H4 (cell line): ENCODE results near the gene ACSM2B. TPM values are rescaled to one million over a fixed set of nuclear protein-coding genes. Genes with fewer than 3 reads are reported as not detected.
"Not testable (repeated sequence)": the region's sequence is repeated elsewhere in the genome, so short reads cannot be mapped to it uniquely, and the experiment has no call there.

ENCODE experiments used
- DNase-seq: peaks from one replicate; pipeline ENCODE4 v3.0.0-alpha.2; 2015; ENCODE audit warnings: low spot score
- total RNA-seq: library from RNA; depleted of rRNA; stranded (reverse); fragments of >200 nt; shearing (Covaris generic); gene quantifications from 2 replicates; pipeline ENCODE4 v1.2.3, GENCODE V29; 2014

The ACSM2B gene
- total RNA-seq, 1 experiment from 2014 or later: not detected

- not testable (repeated sequence) for DNase-seq
Measured at GRCh38 chr16:20595694-20596093, 19.5 kb upstream of the ACSM2B start.

- not testable (repeated sequence) for DNase-seq
Measured at GRCh38 chr16:20595068-20595467, 18.9 kb upstream of the ACSM2B start.

GRCh38 chr16:20592780-20593179, 16.6 kb upstream of the ACSM2B start:
- not testable (repeated sequence) for DNase-seq

GRCh38 chr16:20589486-20589885, 13.3 kb upstream of the ACSM2B start:
- not testable (repeated sequence) for DNase-seq

- not testable (repeated sequence) for DNase-seq
Measured at GRCh38 chr16:20587645-20588074, 11.5 kb upstream of the ACSM2B start.

GRCh38 chr16:20586716-20587115, 10.5 kb upstream of the ACSM2B start:
- not testable (repeated sequence) for DNase-seq

GRCh38 chr16:20586112-20586511, 9.9 kb upstream of the ACSM2B start:
- DNase-seq: not testable (repeated sequence)

GRCh38 chr16:20580487-20581259, 4.5 kb upstream of the ACSM2B start:
- not testable (repeated sequence) for DNase-seq

GRCh38 chr16:20578091-20578490, 1.9 kb upstream of the ACSM2B start:
- DNase-seq: not testable (repeated sequence)

GRCh38 chr16:20569117-20569651, 7.0 kb downstream of the ACSM2B start:
- DNase-seq: not testable (repeated sequence)

- DNase-seq: no peak
Measured at GRCh38 chr16:20568404-20568803, 7.8 kb downstream of the ACSM2B start.

- DNase-seq: no peak
Measured at GRCh38 chr16:20566864-20567263, 9.3 kb downstream of the ACSM2B start.

GRCh38 chr16:20565334-20565733, 10.8 kb downstream of the ACSM2B start:
- DNase-seq: not testable (repeated sequence)

- DNase-seq: not testable (repeated sequence)
Measured at GRCh38 chr16:20564218-20564617, 11.9 kb downstream of the ACSM2B start.

GRCh38 chr16:20555628-20556027, 20.5 kb downstream of the ACSM2B start:
- DNase-seq: not testable (repeated sequence)

GRCh38 chr16:20554689-20555088, 21.5 kb downstream of the ACSM2B start:
- not testable (repeated sequence) for DNase-seq

GRCh38 chr16:20553493-20553892, 22.7 kb downstream of the ACSM2B start:
- DNase-seq: not testable (repeated sequence)

- DNase-seq: not testable (repeated sequence)
Measured at GRCh38 chr16:20546951-20547350, 29.2 kb downstream of the ACSM2B start.

GRCh38 chr16:20546278-20546853, 29.8 kb downstream of the ACSM2B start:
- not testable (repeated sequence) for DNase-seq

GRCh38 chr16:20540603-20541316, 35.4 kb downstream of the ACSM2B start:
- not testable (repeated sequence) for DNase-seq

- DNase-seq: no peak
Measured at GRCh38 chr16:20538687-20539086, 37.5 kb downstream of the ACSM2B start.

GRCh38 chr16:20538181-20538580, 38.0 kb downstream of the ACSM2B start:
- no peak for DNase-seq
